GM18511 (cell line): ENCODE measurements around the gene MCC.

Experiments used
- ATAC-seq: cut with Tn5 transposase; IDR thresholded peaks from one replicate; pipeline ENCODE4 v1.9.1; 2021; ENCODE audit warnings: mild to moderate bottlenecking, moderate library complexity; ENCODE audit not compliant: unreplicated experiment

The MCC gene

DNA sequence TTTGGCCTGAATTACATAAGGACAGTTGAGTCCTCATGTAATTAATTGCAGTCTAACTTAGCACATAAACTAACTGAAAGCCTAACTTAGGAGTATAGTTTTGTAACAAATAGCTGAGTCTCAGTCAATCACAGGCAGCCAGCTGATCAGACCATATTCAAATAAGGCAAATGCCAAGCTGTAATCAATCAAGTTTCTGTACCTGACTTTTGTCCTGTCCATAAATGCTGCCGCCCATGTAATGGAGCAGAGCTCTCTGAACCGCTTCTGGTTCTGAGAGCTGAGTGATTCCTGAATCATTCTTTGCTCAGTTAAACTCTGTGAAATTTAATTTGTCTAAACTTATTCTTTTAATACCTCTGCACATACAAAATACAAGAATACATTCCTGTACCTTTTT, 158.3 kb downstream of the MCC start:
- ATAC-seq = no peak

DNA sequence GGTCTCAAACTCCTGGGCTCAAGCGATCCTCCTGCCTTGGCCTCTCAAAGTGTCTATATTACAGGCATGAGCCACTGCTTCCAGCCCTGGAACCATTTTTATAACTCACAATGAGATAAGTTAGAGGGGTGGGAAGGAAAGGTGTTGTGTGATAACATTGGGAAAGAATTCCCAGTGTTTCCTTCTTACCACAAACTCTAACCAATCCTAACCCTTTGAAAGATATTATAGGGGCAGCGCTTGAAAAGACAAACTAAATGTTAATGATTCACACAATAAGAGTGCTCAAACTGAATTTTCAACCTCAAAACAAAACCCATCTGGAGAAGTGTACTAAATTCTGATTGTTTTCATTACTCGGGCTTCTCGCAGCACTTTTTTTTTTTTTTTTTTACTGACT, 163.2 kb downstream of the MCC start:
- no peak for ATAC-seq

DNA sequence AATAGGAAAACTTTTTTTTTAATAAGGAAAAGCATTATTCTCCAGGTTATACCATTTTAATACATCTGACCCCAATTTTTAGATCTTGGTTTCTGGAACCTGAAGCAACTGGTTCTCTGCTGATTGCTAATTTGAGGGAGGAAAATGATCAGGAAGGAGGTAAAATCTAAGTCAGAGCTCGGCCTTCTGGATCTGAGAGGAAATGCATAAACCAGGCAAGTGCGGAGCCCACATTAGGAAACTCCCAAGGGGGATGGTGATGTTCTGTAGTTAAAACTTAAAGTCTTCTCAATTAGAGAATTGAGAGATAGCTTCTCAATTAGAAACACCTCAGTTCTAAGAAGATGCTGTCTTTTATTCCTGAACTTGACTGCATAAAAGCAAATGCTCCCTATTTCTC, 167.0 kb downstream of the MCC start:
- no peak for ATAC-seq

DNA sequence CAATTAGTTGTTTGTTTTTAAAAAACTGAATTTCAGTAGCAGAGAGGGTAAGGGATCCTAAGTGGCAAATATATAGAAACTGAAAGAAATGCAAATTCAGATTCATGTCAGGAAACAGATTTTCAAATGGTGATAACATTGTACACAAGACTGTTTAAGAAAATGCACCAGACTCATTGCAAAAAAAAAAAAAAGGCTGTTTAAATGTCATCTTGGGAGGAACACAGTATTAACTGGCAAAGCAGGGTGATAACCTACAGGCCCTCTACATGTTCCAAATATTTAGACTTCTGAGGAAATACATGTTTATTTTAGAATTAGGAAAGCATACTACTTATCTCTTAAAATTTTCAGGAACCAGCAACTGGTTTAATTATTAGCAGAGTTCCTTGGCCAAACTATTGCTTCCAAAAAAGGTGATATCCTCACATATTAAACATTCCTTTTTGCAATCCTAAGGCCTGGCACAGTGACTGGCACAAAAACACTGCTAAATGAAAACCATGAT, 167.9 kb downstream of the MCC start:
- peak; percentile 78 for ATAC-seq

DNA sequence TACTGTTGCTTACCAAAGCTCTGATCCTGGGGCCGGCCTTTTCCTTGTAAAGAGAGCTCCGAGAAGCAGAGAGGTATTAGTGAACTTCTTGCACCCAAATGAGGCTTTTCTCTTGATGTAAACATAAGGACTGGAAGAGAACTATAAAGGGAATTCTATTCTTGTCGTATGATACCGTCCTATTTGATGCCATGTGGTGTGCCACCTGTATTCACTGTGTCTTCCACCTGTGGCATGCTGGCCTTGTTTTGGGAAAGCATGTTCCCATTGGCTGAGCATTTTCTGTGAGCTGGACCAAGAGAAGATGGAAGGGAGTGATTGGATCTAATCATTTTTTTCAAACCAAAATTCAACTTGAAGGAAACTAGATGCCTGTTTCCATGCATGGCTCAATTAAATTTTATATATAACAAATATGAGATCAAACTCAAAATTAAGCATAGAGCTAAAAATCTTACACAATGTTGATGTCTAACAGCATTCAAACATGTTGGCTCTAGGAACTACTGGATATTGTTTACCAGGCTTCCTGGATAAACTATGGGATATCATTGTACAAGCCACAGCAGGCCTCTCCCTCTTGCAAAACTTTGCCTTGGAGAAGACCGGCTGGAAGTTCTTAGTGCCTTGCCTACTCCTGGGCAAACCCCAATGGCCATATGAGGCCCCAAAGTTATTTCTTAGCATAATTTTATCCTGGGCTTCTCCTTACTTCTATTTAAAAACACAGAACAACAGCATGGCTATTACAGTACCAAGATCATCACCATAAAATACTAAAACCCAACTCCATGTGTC, 168.8 kb downstream of the MCC start:
- ATAC-seq = no peak

DNA sequence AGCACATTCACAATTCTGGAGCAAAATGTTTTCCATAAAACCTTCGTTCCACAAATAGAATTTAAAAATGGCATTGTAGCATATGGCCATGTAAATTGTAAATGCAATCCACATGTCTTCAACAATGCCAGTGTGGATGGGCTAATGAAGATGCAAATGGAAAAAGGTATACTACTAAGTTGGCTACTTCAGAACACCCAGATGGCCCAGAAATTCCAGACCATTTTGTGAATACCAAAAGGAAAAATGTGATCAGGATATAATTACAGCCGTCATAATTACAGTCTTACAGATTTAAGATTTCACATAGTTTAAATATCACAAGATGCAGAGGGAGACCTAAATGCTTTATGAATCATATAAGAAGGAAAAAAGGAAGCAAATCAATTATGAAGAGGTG, 170.6 kb downstream of the MCC start:
- ATAC-seq = no peak

DNA sequence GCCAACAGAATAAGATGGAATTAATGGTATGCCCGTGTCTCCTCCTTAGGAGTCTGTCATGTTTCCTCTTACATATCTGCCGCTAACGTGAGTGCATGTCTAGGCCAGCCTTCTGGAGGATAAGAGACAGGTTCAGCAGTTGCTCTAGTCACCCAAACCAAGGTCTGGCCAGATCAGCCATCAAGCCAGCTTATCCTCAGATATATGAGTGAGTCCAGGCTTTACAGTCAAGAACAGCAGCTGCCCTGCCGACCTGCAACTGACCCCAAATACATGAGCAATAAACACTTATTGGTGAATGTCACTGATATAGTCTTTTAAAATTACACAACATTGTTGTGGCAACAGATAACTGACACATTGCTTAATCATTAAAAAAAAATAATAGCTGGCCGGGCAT, 177.0 kb downstream of the MCC start:
- no peak for ATAC-seq

DNA sequence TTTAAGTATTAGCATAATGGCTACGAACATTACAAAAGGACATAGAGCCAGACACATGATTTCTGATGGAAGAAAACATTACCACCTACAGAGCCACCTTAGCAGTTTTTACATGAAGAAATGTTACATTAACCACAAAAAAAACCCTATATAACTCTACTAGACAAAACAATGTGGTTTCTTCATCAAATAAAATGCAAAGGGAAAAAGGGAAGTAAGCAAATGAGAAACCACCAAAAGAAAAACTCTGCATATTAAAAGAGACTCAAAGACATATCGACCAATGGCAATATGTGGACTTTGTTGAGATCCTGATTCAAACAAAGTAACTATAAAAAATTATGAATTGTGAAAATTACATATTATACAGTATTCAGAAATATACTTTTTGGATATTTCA, 186.1 kb downstream of the MCC start:
- ATAC-seq = no peak

DNA sequence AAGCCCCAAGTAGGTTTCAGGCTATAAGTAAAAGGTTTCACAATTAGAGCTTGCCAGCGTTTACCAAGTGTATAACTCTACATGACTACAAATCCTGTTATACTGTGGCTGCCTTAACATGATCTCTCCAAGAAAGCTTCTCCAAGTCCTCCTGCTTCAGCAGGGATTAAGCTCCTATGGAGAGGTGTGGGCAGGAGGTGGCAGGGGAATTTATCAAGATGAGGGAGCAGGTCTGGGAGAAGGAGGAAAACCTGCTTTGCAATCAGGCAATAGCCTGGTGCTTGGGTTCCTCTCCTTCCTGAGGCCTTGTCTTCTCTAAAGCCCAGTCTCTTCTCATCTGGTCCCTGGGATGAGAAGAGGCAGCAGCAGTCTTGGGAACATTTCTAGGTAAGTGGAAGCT, 188.7 kb downstream of the MCC start:
- no peak for ATAC-seq

DNA sequence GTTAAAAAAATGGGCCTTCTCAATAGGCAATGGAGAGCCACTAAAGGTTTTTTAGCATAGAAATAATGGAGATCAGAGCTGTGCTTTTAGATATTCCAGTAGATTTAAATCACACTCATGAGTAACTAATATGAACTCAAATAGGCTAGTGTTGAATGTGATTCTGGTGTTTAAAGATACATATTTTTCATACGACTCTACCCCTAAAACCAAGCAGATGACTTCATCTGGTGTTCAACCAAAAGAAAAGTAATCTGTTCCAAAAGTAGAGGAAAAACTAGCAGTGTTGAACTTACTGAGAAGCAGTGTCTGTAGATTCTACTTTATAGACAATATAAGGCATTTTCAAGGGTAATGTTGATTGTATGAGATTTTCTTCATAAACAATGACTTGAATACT, 191.6 kb downstream of the MCC start:
- ATAC-seq = no peak

DNA sequence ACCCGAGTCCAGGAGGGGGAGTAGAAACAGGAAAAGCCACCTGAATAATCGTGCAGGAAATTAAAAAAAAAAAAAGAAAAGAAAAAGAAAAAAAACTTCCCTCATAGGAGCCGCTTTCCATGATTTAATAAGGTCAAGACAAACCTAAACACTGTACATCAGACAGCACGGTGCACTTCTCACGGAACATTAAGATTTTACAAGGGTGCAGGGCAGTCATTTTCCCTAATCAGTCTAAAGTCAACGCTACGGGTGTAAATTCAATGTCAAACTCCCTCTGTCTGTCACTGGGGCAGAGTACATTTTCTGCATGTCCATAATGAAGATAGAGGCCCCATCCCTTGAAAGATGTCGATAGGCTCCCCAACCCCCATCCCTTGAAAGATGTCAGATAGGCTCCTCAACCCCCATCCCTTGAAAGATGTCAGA, 193.1 kb downstream of the MCC start:
- no peak for ATAC-seq

DNA sequence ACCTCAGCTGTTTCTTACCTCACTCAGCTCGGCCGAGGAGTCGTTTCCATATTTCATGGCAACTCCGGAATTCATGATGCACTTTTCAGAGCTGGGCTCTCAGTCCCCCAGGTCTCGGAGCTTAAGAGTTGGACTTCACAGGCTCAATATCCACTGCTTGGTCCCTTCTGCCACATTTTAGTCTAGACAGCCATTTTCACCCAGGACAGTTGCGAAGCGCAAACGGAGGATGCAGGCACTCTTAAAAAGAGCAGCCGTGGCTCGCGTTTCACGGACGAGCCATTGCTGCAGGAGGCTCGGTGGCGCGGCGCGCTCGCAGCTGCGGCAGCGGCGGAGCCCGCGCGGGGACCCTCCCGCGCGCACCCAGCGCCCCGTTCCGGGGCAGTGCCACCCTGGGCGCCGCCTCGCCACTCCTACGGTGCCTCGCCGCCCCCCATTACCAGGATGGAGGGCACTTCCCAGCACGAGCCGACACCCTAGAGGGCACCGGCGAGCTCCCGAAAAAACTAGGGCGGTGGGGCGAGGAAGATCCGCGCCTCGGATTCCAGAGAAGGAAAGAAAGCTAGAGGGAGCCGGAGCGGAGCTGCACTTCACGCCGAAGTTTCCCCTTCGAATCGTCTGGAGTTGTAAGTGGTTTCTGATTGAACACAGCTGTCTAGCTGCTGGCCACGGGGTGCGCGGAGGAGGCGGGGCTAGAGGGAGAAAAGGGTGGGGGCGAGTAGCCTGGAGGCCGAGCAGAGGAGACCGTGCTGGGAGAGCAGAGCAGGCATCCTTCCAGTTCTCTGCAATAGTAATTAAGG, 193.7 kb downstream of the MCC start:
- ATAC-seq = peak; percentile 96

DNA sequence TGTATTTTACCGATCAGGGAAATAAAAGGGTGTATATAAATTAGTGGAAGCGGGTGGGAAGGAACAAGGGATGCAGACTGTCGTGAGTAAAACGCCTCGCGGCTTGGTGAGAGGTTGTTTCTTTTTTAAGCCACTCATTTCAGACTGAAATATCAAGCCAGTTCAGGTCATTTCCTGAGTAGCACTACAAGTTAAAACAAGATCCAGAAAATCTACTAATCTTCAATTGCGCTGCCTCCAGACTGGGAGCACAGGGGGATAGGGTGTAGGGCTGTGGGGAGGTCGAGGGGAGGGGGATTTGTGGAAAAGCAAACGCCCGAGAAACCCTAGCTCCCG, 194.3 kb downstream of the MCC start:
- ATAC-seq = peak; percentile 34

DNA sequence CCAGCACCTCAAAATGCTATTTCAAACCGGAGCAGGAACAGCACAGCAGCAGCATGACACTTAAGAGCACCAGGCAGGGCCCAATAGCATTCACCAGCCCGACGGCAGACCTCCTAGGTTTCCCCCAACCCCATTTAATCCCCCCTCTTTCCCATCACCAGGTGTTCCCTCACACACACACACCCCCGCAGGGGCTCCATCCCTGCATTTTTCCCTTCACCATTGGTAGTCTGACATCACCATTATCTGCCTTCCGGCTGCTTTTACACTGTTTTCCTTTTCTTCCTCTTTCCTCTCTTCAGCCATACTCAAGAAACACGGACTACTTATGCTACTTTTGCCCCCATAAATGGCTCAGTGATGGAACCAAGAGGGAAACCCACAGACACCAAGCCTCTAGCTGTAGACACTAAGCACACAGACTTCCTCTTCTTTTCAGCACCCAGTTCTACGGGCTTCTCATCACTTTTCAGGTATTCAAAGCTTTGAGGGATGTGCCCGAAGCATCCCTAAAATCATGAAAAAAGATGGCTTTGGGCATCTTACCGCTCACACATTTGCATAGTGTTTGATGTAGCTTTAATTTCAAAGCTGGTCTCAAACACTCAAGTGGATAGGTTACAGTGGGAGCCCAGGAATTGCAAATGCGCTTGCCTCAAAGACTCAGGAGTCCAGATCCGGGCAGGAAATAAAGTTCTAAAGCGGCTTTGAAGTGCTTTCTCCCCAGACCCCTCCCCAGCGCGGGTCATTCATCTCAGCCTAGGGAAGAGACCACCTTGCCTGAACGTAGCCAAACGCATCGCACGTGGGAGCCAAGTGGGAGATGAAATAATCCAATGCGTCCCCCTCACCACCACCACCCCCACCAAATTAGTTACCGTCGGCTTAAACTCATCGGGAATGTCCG, 194.9 kb downstream of the MCC start:
- no peak for ATAC-seq

DNA sequence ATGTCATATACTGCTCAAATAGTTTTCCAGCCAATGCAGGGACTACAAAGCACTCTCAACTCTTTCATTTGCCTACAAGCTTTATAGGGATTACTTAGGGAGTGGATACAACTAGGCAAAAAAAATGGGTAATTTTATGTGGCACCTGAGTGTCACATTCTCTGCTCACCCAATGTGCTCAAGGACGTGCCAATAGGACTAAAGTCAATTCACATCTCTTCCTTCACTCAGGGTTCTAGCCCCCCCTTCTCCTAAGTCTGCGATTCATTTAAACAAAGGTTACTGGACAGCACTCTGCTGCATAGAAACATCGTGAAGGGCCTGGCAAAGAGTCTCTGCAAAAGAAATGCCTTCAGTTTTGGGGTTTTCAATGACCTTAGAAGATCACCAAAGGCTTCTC, 195.8 kb downstream of the MCC start:
- no peak for ATAC-seq

DNA sequence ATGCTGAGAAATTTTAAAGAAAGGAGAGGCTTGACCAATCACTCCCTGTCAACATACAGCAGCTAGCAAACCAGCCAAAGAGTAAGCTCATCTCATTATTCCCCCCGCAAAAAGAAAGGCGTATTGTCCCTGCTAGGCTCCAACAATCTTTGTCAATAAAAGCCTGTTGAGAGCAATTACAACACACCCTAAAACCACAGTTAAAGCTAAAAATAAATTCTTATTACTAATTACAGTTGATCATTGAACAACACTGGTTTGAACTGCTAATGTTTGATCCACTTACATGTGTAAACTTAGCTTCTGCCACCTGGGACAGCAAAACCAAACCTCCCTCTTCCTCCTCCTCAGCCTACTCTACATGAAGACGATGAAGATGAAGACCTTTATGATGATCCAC, 204.7 kb downstream of the MCC start:
- no peak for ATAC-seq

DNA sequence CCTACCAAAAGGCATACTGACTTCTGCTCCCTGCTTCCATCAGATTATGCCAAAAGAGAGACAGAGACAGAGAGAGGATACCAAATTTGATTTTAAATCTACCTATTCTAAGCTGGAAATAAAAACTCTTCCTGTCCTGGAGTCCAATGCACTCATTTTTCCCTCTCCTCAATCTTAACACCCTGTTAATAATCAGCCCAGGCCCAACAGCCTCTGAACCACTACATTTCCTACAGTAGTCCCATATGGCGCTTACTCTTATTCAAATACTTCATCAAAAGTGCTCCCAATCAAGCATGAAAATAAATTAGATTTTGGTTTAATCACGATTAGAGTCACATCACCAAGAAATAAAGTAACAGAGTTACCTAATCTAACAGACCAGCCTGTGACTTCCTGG, 205.8 kb downstream of the MCC start:
- ATAC-seq = no peak

DNA sequence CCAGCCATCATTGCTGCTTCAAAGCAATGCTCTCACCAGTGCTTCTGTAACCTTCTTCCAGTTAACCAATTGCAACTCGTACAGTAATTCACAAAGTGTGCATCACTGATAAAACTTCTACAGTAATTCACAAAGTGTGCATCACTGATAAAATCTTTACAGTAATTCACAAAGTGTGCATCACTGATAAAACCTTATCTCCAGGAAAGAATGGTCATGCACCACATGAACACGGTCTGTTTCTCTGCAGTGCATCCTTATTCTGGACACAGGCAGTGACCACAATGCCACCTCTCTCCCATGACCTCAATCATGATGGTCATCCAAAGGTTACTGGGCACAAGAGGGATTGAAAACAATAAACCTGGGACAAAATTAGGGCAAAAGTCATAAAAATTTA, 207.1 kb downstream of the MCC start:
- no peak for ATAC-seq

DNA sequence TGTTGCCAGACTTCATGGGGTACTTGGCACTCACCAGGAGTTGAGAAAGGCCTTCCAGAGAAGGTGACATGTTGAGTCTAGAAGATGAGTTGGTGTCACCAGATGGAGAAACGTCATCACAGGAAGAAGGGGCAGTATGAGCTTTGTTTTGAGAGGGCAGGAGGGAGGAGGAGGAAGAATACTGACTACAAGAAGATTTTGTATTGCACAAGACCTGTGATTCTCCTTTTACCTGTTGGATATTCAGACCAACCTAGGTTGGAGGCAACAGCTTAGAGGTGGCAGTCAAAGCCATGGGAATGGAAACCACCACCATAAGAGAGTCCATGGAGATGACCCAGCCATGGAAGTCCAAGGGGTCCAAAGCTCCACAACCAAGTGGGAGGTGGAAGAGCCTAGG, 207.7 kb downstream of the MCC start:
- ATAC-seq = no peak

DNA sequence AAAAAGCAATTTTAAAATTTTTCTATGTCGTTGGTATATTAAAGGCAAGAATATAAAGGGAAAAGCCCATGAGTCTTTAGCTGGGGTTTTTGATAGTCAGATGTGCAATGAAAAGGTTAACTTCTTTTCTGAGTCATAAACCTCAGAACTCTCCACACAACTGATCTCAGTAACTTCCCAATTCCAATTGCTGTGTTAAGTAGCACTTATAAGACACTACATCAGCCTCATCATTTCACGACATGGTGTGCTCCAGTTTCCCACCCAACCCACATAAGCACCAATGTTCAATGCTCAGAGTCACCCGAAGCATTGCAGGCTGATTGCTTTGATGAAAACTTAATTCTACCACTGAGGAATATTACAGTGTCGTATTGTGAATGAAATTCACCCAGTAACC, 209.3 kb downstream of the MCC start:
- ATAC-seq = peak; percentile 56

DNA sequence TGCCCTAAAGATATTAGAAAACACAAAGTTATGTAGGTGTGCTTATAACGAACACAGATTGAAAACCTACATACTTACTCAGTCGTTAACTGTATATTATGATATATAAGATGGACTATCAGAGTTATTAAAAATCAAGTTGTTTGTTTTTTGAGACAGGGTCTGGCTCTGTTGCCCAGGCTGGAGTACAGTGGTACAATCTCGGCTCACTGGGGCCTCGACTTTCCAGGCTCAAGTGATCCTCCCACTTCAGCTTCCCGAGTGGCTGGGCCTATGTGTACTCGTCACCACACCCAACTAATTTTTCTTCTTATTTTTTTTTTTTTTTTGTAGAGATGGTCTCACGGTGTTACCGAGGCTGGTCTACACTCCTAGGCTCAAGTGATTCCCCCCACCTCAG, 211.8 kb downstream of the MCC start:
- ATAC-seq = no peak
